CD14-positive monocyte (primary cell): Measurements from ENCODE around the gene GPRIN1. TPM values are rescaled to one million over a fixed set of nuclear protein-coding genes. Genes with fewer than 3 reads are reported as not detected.

Experiments used
- DNase-seq, 3 donors: peaks; one replicate each; pipeline ENCODE4 v3.0.0-alpha.2; 2011 to 2022
- H2AFZ ChIP-seq: 2 replicates; pipeline ENCODE4 v1.6.0; 2012; ENCODE audit warnings: mild to moderate bottlenecking, low read depth, low read length, inconsistent platforms; ENCODE audit not compliant: insufficient read depth, poor library complexity, severe bottlenecking
- H3K27ac ChIP-seq, 2 donors: 1 replicate in 1 of 2; 2 replicates in 1 of 2; pipeline ENCODE4 v1.5.1; 2012 to 2013; ENCODE audit warnings: low read length in 2 of 2, control low read depth in 1 of 2, inconsistent platforms in 1 of 2, low read depth in 1 of 2, mild to moderate bottlenecking in 1 of 2
- H3K27me3 ChIP-seq, 2 donors: one replicate each; pipeline versions ENCODE4 v1.6.0 to v1.6.1; 2011 to 2013; ENCODE audit warnings: low read length in 2 of 2; ENCODE audit not compliant: control insufficient read depth in 2 of 2, insufficient read depth in 2 of 2
- H3K36me3 ChIP-seq, 2 donors: replicated peaks in 1 of 2; 1 replicate in 1 of 2; 2 replicates in 1 of 2; pipeline versions ENCODE4 v1.5.1 to v1.6.1; 2012 to 2013; ENCODE audit warnings: low read length in 2 of 2, control low read depth in 1 of 2, inconsistent platforms in 1 of 2, mild to moderate bottlenecking in 1 of 2; ENCODE audit not compliant: insufficient read depth in 2 of 2, control insufficient read depth in 1 of 2
- H3K4me1 ChIP-seq, 2 donors: 1 replicate in 1 of 2; 2 replicates in 1 of 2; pipeline versions ENCODE4 v1.5.1 to v1.6.1; 2012 to 2013; ENCODE audit warnings: low read length in 2 of 2, control low read depth in 1 of 2, inconsistent platforms in 1 of 2, mild to moderate bottlenecking in 1 of 2, moderate library complexity in 1 of 2; ENCODE audit not compliant: insufficient read depth in 2 of 2, control insufficient read depth in 1 of 2
- H3K4me2 ChIP-seq: replicated peaks from 2 replicates; pipeline ENCODE3; 2012; ENCODE audit warnings: low read length, moderate library complexity, mild to moderate bottlenecking; ENCODE audit not compliant: poor library complexity, severe bottlenecking; ENCODE audit errors: extremely low read depth
- H3K4me3 ChIP-seq, 3 experiments: fragments of 200-600 bp in 1 of 3; sonication (generic) in 1 of 3; replicated peaks in 1 of 3; 1 replicate in 2 of 3; 2 replicates in 1 of 3; pipeline ENCODE4 v1.5.1; 2011 to 2013; ENCODE audit warnings: low read length in 3 of 3, mild to moderate bottlenecking in 3 of 3, control low read depth in 2 of 3, low read depth in 2 of 3, inconsistent platforms in 1 of 3, moderate library complexity in 1 of 3
- H3K79me2 ChIP-seq: 2 replicates; pipeline ENCODE4 v1.6.0; 2012; ENCODE audit warnings: mild to moderate bottlenecking, control low read depth, inconsistent platforms, low read length, moderate library complexity; ENCODE audit not compliant: insufficient read depth
- H3K9ac ChIP-seq: 2 replicates; pipeline ENCODE4 v1.6.0; 2017; ENCODE audit warnings: low read length, mild to moderate bottlenecking; ENCODE audit not compliant: insufficient read depth, poor library complexity, severe bottlenecking
- H3K9me3 ChIP-seq, 2 donors: replicated peaks in 1 of 2; 1 replicate in 1 of 2; 2 replicates in 1 of 2; pipeline versions ENCODE4 v1.5.1 to v1.6.1; 2012 to 2013; ENCODE audit warnings: low read length in 2 of 2, control low read depth in 1 of 2; ENCODE audit not compliant: control insufficient read depth in 1 of 2, insufficient read depth in 1 of 2
- H4K20me1 ChIP-seq: 2 replicates; pipeline ENCODE4 v1.6.0; 2012; ENCODE audit warnings: mild to moderate bottlenecking, low read length, control low read depth, moderate library complexity; ENCODE audit not compliant: insufficient read depth
- H3K27ac Mint-ChIP-seq, 7 donors: one replicate each; pipeline ENCODE4 v1.8.0; 2020; ENCODE audit warnings: mild to moderate bottlenecking in 7 of 7, mixed read lengths in 7 of 7, moderate library complexity in 6 of 7, inconsistent platforms in 2 of 7
- H3K27me3 Mint-ChIP-seq, 3 donors: one replicate each; pipeline ENCODE4 v1.8.0; 2021 to 2022; ENCODE audit warnings: low read depth in 3 of 3, mild to moderate bottlenecking in 3 of 3, mixed read lengths in 3 of 3, moderate library complexity in 3 of 3, inconsistent platforms in 1 of 3
- H3K36me3 Mint-ChIP-seq, 2 donors: one replicate each; pipeline ENCODE4 v1.8.0; 2020; ENCODE audit warnings: mixed read lengths in 2 of 2, inconsistent platforms in 1 of 2, mild to moderate bottlenecking in 1 of 2
- H3K4me1 Mint-ChIP-seq: one replicate; pipeline ENCODE4 v1.8.0; 2020; ENCODE audit warnings: mild to moderate bottlenecking, mixed read lengths
- H3K4me3 Mint-ChIP-seq, 2 donors: one replicate each; pipeline ENCODE4 v1.8.0; 2020; ENCODE audit warnings: mild to moderate bottlenecking in 2 of 2, mixed read lengths in 2 of 2, moderate library complexity in 1 of 2
- H3K9me3 Mint-ChIP-seq, 7 donors: one replicate each; pipeline ENCODE4 v1.8.0; 2020 to 2022; ENCODE audit warnings: mixed read lengths in 7 of 7, mild to moderate bottlenecking in 6 of 7, moderate library complexity in 6 of 7, inconsistent platforms in 2 of 7
- CTCF ChIP-seq: fragments of 200-600 bp; IDR thresholded peaks from one replicate; pipeline ENCODE4 v1.8.0; 2022; ENCODE audit warnings: antibody characterized with exemption, mild to moderate bottlenecking
- WGBS: methylation state at CpG from one replicate; pipeline ENCODE4 v1.1.5; 2013; ENCODE audit warnings: missing lambda C conversion rate; ENCODE audit not compliant: insufficient coverage; 5-methylcytosine and 5-hydroxymethylcytosine counted together
- intact Hi-C, 2 donors: fragments of 100-400 bp; cut with micrococcal nuclease; formaldehyde crosslinking; loops; one replicate each; pipeline versions ENCODE4 v1.15.0 to v1.15.1; 2023
- polyA plus RNA-seq, 3 donors: library from polyadenylated mRNA; depleted of rRNA in 1 of 3; unstranded in 2 of 3; stranded (reverse) in 1 of 3; fragments of 300-500 nt in 2 of 3; fragments of >200 nt in 1 of 3; fragmentation: Illumina TruSeq in 2 of 3; gene quantifications; 1 replicate in 2 of 3; 2 replicates in 1 of 3; pipeline ENCODE4 v1.2.3, GENCODE V29; 2012 to 2021

The GPRIN1 gene
- polyA plus RNA-seq, 3 donors: 0.05 to 0.30 (median 0.13) TPM

GRCh38 chr5:176596069-176596644 is 13.8 kb downstream of the GPRIN1 start:
- no peaks in the 10 kb centered on the region for H3K36me3 Mint-ChIP-seq
- H3K9ac ChIP-seq: no peak overlapping the region

GRCh38 chr5:176595386-176595943 is 14.5 kb downstream of the GPRIN1 start:
- Histone ChIP-seq H3K9me3 (peaks cover 16 to 20% of the 10 kb centered on the region in 2 donors), H4K20me1 (no peaks in the 10 kb centered on the region), H3K4me3 (no peak overlapping the region), H3K4me1 (peaks cover 2 to 12% of the 10 kb centered on the region in 2 donors), H3K4me2 (no peak overlapping the region), H2AFZ (no peak overlapping the region), H3K36me3 (no peaks in the 10 kb centered on the region), H3K27me3 (peaks cover 0 to 30% of the 10 kb centered on the region in 2 donors), H3K79me2 (no peaks in the 10 kb centered on the region), H3K9ac (no peak overlapping the region), H3K27ac (no peak overlapping the region)
- intact Hi-C loops: no loop called here
- Mint-ChIP-seq H3K4me3 (peak overlapping the region in 1 of 2 donors; percentile 67), H3K27ac (no peak overlapping the region), H3K36me3 (no peaks in the 10 kb centered on the region), H3K9me3 (peaks cover 0 to 6% (median 4%) of the 10 kb centered on the region in 7 donors), H3K4me1 (peaks cover 7% of the 10 kb centered on the region), H3K27me3 (peaks cover 30 to 45% (median 34%) of the 10 kb centered on the region in 3 donors)
- no peak for TF ChIP-seq CTCF
- WGBS: 79% methylated on average over 3 of the region's 11 CpGs
- no peak for DNase-seq

More at GRCh38 chr5:176596069-176596644, 13.8 kb downstream of the GPRIN1 start:
- H4K20me1 ChIP-seq: no peaks in the 10 kb centered on the region
- intact Hi-C loops: no loop called here
- H3K9me3 Mint-ChIP-seq: peaks cover 0 to 4% (median 2%) of the 10 kb centered on the region in 7 donors
- peaks cover 2 to 12% of the 10 kb centered on the region in 2 donors for H3K4me1 ChIP-seq
- no peak for TF ChIP-seq CTCF
- H3K4me1 Mint-ChIP-seq: peaks cover 7% of the 10 kb centered on the region
- DNase-seq: no peak
- peak overlapping the region; percentile 42 for H3K4me2 ChIP-seq
- 80% methylated on average over 19 of the region's 23 CpGs for WGBS
- peak overlapping the region; percentile 62 to 90 for H3K4me3 Mint-ChIP-seq
- no peak overlapping the region for H3K4me3 ChIP-seq
- no peak overlapping the region for H3K27ac ChIP-seq
- peaks cover 10 to 13% of the 10 kb centered on the region in 2 donors for H3K9me3 ChIP-seq
- H3K27me3 Mint-ChIP-seq: peaks cover 30 to 45% (median 34%) of the 10 kb centered on the region in 3 donors
- no peaks in the 10 kb centered on the region for H3K79me2 ChIP-seq
- no peak overlapping the region for H2AFZ ChIP-seq
- peaks cover 0 to 30% of the 10 kb centered on the region in 2 donors for H3K27me3 ChIP-seq
- H3K36me3 ChIP-seq: no peaks in the 10 kb centered on the region
- no peak overlapping the region for H3K27ac Mint-ChIP-seq
